ACC112 (cell line): ENCODE results near the gene CAMKMT.

ENCODE experiments used
- H2AFZ ChIP-seq: fragments of 200-600 bp; sonication (generic); one replicate; pipeline ENCODE4 v1.6.0; 2017; ENCODE audit warnings: antibody characterized with exemption, low read length; ENCODE audit not compliant: unreplicated experiment
- H3K27ac ChIP-seq: fragments of 200-600 bp; sonication (generic); 2 replicates; pipeline ENCODE4 v1.5.1; 2014; ENCODE audit warnings: low read depth, mild to moderate bottlenecking, antibody characterized with exemption, low read length, moderate library complexity
- H3K27me3 ChIP-seq: fragments of 200-600 bp; sonication (generic); 2 replicates; pipeline ENCODE4 v1.6.1; 2014; ENCODE audit warnings: mild to moderate bottlenecking, antibody characterized with exemption, low read length, moderate library complexity, mixed read lengths; ENCODE audit not compliant: insufficient read depth
- H3K36me3 ChIP-seq: fragments of 200-600 bp; sonication (generic); 2 replicates; pipeline ENCODE4 v1.6.1; 2016; ENCODE audit warnings: mild to moderate bottlenecking, antibody characterized with exemption, low read length, moderate library complexity, mixed read lengths; ENCODE audit not compliant: insufficient read depth
- H3K4me1 ChIP-seq: fragments of 200-600 bp; sonication (generic); one replicate; pipeline ENCODE4 v1.6.1; 2016; ENCODE audit warnings: low read length, mixed read lengths; ENCODE audit not compliant: insufficient read depth, unreplicated experiment, control insufficient read depth
- H3K4me3 ChIP-seq: fragments of 200-600 bp; sonication (generic); 2 replicates; pipeline ENCODE4 v1.5.1; 2014; ENCODE audit warnings: mild to moderate bottlenecking, low read depth, low read length
- H3K79me2 ChIP-seq: fragments of 200-600 bp; sonication (generic); one replicate; pipeline ENCODE4 v1.6.0; 2016; ENCODE audit warnings: low read length; ENCODE audit not compliant: control insufficient read depth, unreplicated experiment, insufficient read depth

The CAMKMT gene

GRCh38 chr2:44548221-44549098 is 186.7 kb downstream of the CAMKMT start:
- no peaks in the 10 kb centered on the region for H3K79me2 ChIP-seq
- H3K27ac ChIP-seq, result peak overlapping the region; percentile 91
- H3K4me3 ChIP-seq, result peak overlapping the region; percentile 44; the same call in 1 of the 2 replicates
- peaks cover 53% of the 10 kb centered on the region for H3K4me1 ChIP-seq
- no peaks in the 10 kb centered on the region for H3K27me3 ChIP-seq
- peak overlapping the region; percentile 27 for H2AFZ ChIP-seq
- H3K36me3 ChIP-seq, result no peaks in the 10 kb centered on the region

GRCh38 chr2:44549099-44549471 is 187.3 kb downstream of the CAMKMT start:
- H2AFZ ChIP-seq, result peak overlapping the region; percentile 27
- no peaks in the 10 kb centered on the region for H3K27me3 ChIP-seq
- H3K4me1 ChIP-seq, result peaks cover 58% of the 10 kb centered on the region
- no peaks in the 10 kb centered on the region for H3K36me3 ChIP-seq
- peak overlapping the region; percentile 91 for H3K27ac ChIP-seq
- no peaks in the 10 kb centered on the region for H3K79me2 ChIP-seq
- H3K4me3 ChIP-seq, result peak overlapping the region; percentile 44; the same call in 1 of the 2 replicates

GRCh38 chr2:44549856-44550255 is 188.1 kb downstream of the CAMKMT start:
- peak overlapping the region; percentile 91 for H3K27ac ChIP-seq
- no peak overlapping the region for H2AFZ ChIP-seq
- peak overlapping the region; percentile 46; the same call in 1 of the 2 replicates for H3K4me3 ChIP-seq
- no peaks in the 10 kb centered on the region for H3K27me3 ChIP-seq
- peaks cover 62% of the 10 kb centered on the region for H3K4me1 ChIP-seq
- no peaks in the 10 kb centered on the region for H3K36me3 ChIP-seq
- H3K79me2 ChIP-seq, result no peaks in the 10 kb centered on the region

- peaks cover 59% of the 10 kb centered on the region for H3K4me1 ChIP-seq
- no peaks in the 10 kb centered on the region for H3K27me3 ChIP-seq
- no peak overlapping the region for H2AFZ ChIP-seq
- H3K27ac ChIP-seq, result peak overlapping the region; percentile 91
- no peak overlapping the region for H3K4me3 ChIP-seq
- no peaks in the 10 kb centered on the region for H3K79me2 ChIP-seq
- H3K36me3 ChIP-seq, result no peaks in the 10 kb centered on the region
Measured at GRCh38 chr2:44550561-44550960, 188.8 kb downstream of the CAMKMT start.

- H3K79me2 ChIP-seq, result no peaks in the 10 kb centered on the region
- H3K27ac ChIP-seq, result no peak overlapping the region
- no peak overlapping the region for H3K4me3 ChIP-seq
- no peak overlapping the region for H2AFZ ChIP-seq
- no peaks in the 10 kb centered on the region for H3K36me3 ChIP-seq
- no peaks in the 10 kb centered on the region for H3K27me3 ChIP-seq
- H3K4me1 ChIP-seq, result peaks cover 62% of the 10 kb centered on the region
Measured at GRCh38 chr2:44551497-44551896, 189.8 kb downstream of the CAMKMT start.

GRCh38 chr2:44553456-44553855 is 191.7 kb downstream of the CAMKMT start:
- Histone ChIP-seq H2AFZ (no peak overlapping the region), H3K4me3 (0 out of 2 replicates have a peak overlapping the region, but pooled peaks have one; percentile 3), H3K27me3 (no peaks in the 10 kb centered on the region), H3K36me3 (no peaks in the 10 kb centered on the region), H3K79me2 (no peaks in the 10 kb centered on the region), H3K27ac (peak overlapping the region; percentile 52), H3K4me1 (peaks cover 51% of the 10 kb centered on the region)

- no peaks in the 10 kb centered on the region for H3K79me2 ChIP-seq
- H3K4me1 ChIP-seq, result peaks cover 33% of the 10 kb centered on the region
- H3K4me3 ChIP-seq, result no peak overlapping the region
- H3K27me3 ChIP-seq, result no peaks in the 10 kb centered on the region
- H3K27ac ChIP-seq, result no peak overlapping the region
- H3K36me3 ChIP-seq, result no peaks in the 10 kb centered on the region
- H2AFZ ChIP-seq, result no peak overlapping the region
Measured at GRCh38 chr2:44555700-44556099, 194.0 kb downstream of the CAMKMT start.

GRCh38 chr2:44559108-44559507 is 197.4 kb downstream of the CAMKMT start:
- no peaks in the 10 kb centered on the region for H3K27me3 ChIP-seq
- no peak overlapping the region for H3K4me3 ChIP-seq
- H2AFZ ChIP-seq, result no peak overlapping the region
- H3K27ac ChIP-seq, result no peak overlapping the region
- no peaks in the 10 kb centered on the region for H3K79me2 ChIP-seq
- H3K4me1 ChIP-seq, result peaks cover 18% of the 10 kb centered on the region
- H3K36me3 ChIP-seq, result no peaks in the 10 kb centered on the region

- no peak overlapping the region for H3K4me3 ChIP-seq
- H3K27ac ChIP-seq, result no peak overlapping the region
- H3K79me2 ChIP-seq, result no peaks in the 10 kb centered on the region
- H3K36me3 ChIP-seq, result no peaks in the 10 kb centered on the region
- H3K4me1 ChIP-seq, result peaks cover 15% of the 10 kb centered on the region
- H3K27me3 ChIP-seq, result no peaks in the 10 kb centered on the region
- no peak overlapping the region for H2AFZ ChIP-seq
Measured at GRCh38 chr2:44560352-44560751, 198.6 kb downstream of the CAMKMT start.

GRCh38 chr2:44560941-44561340 is 199.2 kb downstream of the CAMKMT start:
- no peaks in the 10 kb centered on the region for H3K27me3 ChIP-seq
- no peaks in the 10 kb centered on the region for H3K79me2 ChIP-seq
- no peaks in the 10 kb centered on the region for H3K36me3 ChIP-seq
- H2AFZ ChIP-seq, result no peak overlapping the region
- peaks cover 11% of the 10 kb centered on the region for H3K4me1 ChIP-seq
- no peak overlapping the region for H3K4me3 ChIP-seq
- no peak overlapping the region for H3K27ac ChIP-seq

GRCh38 chr2:44562737-44563136 is 201.0 kb downstream of the CAMKMT start:
- H3K36me3 ChIP-seq, result no peaks in the 10 kb centered on the region
- H3K27me3 ChIP-seq, result no peaks in the 10 kb centered on the region
- no peaks in the 10 kb centered on the region for H3K79me2 ChIP-seq
- H2AFZ ChIP-seq, result no peak overlapping the region
- peaks cover 11% of the 10 kb centered on the region for H3K4me1 ChIP-seq
- H3K27ac ChIP-seq, result no peak overlapping the region
- H3K4me3 ChIP-seq, result no peak overlapping the region
